GM18867 (cell line): ENCODE measurements around the gene ABL2.

Experiments used
- ATAC-seq: cut with Tn5 transposase; IDR thresholded peaks from one replicate; pipeline ENCODE4 v1.9.1; 2021; ENCODE audit warnings: mild to moderate bottlenecking, moderate library complexity; ENCODE audit not compliant: unreplicated experiment

Gene ABL2

DNA sequence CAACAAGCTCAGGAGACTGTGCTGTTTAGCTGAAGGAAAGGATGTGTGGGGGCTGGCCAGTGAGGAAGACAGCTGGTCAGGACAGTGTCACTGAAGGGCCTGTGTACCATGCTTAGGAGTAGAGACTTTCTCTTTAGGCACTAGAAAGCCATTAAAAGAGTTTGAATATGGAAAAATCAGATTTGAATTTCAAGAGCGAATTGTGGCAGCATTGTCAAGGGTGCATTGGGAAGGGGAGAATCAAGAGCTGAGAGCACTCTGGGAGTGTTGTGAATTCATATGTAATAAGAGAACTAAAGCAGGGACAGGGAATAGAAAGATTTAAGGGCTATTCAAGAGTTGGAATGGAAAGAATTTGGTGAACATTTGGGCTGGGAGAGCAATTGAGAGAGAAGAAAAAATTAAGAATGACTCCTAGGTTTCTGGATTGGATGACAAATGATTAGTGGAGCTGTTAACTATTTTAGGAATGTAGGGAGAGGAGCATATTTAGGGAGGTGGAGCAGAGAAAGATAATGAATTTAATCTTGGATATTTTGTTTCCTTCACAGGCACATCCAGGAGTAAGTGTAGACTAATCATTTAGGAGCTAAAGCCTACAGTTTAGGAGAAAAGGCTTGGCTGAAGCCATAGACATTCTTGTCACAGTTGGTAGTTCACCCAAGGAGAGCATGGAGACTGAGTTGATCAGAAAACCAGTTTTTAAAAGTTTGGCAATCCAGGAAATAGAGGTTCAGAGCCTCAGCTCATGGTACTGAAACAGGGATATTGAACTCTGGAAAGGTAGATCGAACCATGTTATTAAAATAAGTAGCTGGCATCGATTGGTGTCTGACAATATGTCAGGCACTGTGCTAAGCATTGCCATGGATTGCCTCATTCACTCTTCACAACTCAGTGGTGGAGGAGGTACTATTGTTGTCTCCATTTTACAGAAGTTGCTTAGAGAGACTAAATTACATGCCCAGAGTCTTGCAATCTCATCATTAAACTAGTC lies 170.7 kb downstream of the ABL2 start:
- ATAC-seq: no peak

DNA sequence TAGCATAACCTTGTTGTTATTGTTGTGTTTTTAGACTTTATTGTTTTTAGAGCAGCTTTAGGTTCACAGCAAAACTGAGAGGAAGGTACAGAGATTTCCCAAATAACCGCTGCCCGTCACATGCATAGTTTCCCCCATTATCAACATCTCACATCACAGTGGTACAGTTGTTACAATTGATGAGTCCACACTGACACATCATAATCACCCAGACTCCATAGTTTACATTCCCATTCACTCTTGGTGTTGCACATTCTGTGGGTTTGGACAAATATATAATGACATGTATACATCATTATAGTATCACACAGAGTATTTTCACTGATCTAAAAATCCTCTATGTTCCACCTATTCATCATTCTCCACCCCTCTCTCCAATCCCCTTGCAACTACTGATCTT lies 173.5 kb downstream of the ABL2 start:
- ATAC-seq: no peak

DNA sequence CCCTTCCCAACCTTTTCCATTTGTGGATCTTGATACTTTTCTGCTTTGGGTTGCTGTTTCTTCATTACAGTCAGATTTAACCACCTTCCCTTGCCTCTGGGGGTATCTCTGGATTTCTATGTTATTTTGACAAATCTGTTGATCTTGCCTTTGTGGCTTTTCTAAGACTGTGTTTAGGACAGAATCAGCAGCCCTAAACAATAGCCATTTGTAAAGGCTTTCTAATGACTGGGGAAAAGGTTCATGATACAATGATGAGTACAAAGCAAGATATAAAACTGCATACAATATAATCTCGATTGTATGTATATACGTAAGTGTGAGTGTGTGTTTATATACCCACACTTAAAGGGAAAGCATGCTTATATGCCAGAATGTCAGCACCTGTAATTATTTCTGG lies 176.0 kb downstream of the ABL2 start:
- no peak for ATAC-seq

DNA sequence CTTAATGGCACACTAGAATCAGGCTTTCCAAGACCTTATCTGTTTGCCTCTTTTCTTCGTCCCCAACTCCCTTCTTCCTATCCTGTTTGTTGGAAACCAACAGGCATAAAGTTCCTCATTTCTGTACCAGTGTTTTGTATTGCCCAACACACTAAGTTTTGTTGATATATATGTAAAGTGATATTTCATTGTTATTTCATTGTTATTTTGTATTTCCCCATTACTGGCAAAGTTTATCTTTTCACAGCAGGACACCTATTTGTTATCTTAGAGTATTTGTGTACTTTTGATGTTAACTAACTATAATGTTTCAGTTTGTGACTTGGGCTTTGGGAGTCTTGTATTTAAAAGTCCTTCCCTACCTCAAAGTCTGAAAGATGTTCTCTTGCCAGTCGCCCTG lies 176.7 kb downstream of the ABL2 start:
- ATAC-seq: no peak
